Testis (tissue), 3 donors: ENCODE measurements around the gene ARID1B. TPM values are rescaled to one million over a fixed set of nuclear protein-coding genes. Genes with fewer than 3 reads are reported as not detected.

Experiments
- DNase-seq: peaks from one replicate; pipeline ENCODE4 v3.0.0-alpha.2; 2019
- H3K27ac ChIP-seq, 2 donors: fragments of 200-600 bp; sonication (generic); one replicate each; pipeline ENCODE4 v1.5.1; 2019
- H3K27me3 ChIP-seq: fragments of 200-600 bp; sonication (generic); one replicate; pipeline ENCODE4 v1.5.1; 2019
- H3K36me3 ChIP-seq: fragments of 200-600 bp; sonication (generic); one replicate; pipeline ENCODE4 v1.5.1; 2017; ENCODE audit warnings: low read depth; ENCODE audit errors: missing control alignments
- H3K4me1 ChIP-seq: fragments of 200-600 bp; sonication (generic); one replicate; pipeline ENCODE4 v1.5.1; 2019
- H3K4me3 ChIP-seq, 2 donors: fragments of 200-600 bp; sonication (generic); one replicate each; pipeline ENCODE4 v1.5.1; 2017 to 2019
- H3K9me3 ChIP-seq: fragments of 200-600 bp; sonication (generic); one replicate; pipeline ENCODE4 v1.5.1; 2017
- POLR2A ChIP-seq: fragments of 450-650 bp; IDR thresholded peaks from one replicate; pipeline ENCODE4 v1.6.1; 2017; ENCODE audit warnings: antibody characterized with exemption, mild to moderate bottlenecking, moderate library complexity
- WGBS, 2 donors: methylation state at CpG; one replicate each; pipeline ENCODE4 v1.1.5; 2018; 5-methylcytosine and 5-hydroxymethylcytosine counted together
- intact Hi-C: fragments of 100-400 bp; cut with DNase I; formaldehyde crosslinking; loops from one replicate; pipeline ENCODE4 v1.15.1; 2023; ENCODE audit warnings: low total_unique reads
- polyA plus RNA-seq: library from polyadenylated mRNA; stranded (reverse); fragments of 350-450 nt; fragmentation: Illumina TruSeq; extraction: RNeasy Lipid Tissue Mini Kit (QIAGEN cat#74804); gene quantifications from one replicate; pipeline ENCODE4 v1.2.3, GENCODE V29; 2014; ENCODE audit warnings: low read depth, low replicate concordance; ENCODE audit not compliant: insufficient read depth
- total RNA-seq, 2 donors: library from RNA; depleted of rRNA; stranded (reverse); fragments of >200 nt; gene quantifications; one replicate each; pipeline ENCODE4 v1.2.3, GENCODE V29; 2016
- TF ChIP-seq, protein P1 (sequence below), 3 experiments: fragments of 450-650 bp in 2 of 3; fragments of 200-600 bp in 1 of 3; sonication (generic) in 1 of 3; IDR thresholded peaks; one replicate each; pipeline ENCODE4 v1.5.1; 2016 to 2019; ENCODE audit warnings: antibody characterized with exemption in 3 of 3, mild to moderate bottlenecking in 2 of 3, moderate library complexity in 1 of 3

ARID1B gene
- total and polyA plus RNA-seq, 3 donors from 2014 or later, result 26.2 to 126 (median 103) TPM

DNA sequence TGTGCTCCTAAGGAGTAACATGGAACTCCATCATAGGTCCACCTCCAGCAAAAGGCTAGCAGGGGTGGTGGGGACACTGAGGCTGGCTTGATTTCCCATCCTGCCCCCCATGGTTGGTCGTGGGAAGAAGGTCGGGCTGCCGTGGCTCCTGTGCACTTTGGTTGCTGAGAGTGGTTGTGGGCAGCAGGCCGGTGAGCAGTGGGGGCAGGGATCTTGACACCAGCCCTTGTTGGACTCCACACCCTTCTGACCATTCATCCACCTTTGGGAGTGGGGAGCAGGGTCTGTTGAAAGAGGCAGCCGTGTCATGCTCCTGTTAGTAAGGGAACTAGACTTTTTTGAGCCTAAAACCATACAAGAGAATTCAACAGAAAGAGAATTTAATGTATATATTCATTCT, 175.2 kb downstream of the ARID1B start:
- no peak for DNase-seq
- H3K4me1 ChIP-seq, result peaks cover 10% of the 10 kb centered on the region
- no peak overlapping the region for H3K27ac ChIP-seq
- H3K36me3 ChIP-seq, result no peaks in the 10 kb centered on the region
- 92 to 100% methylated on average over 5 of the region's 5 CpGs for WGBS, 2 donors
- no peaks in the 10 kb centered on the region for H3K9me3 ChIP-seq
- intact Hi-C loops, result no loop called here
- TF ChIP-seq, protein P1, sequence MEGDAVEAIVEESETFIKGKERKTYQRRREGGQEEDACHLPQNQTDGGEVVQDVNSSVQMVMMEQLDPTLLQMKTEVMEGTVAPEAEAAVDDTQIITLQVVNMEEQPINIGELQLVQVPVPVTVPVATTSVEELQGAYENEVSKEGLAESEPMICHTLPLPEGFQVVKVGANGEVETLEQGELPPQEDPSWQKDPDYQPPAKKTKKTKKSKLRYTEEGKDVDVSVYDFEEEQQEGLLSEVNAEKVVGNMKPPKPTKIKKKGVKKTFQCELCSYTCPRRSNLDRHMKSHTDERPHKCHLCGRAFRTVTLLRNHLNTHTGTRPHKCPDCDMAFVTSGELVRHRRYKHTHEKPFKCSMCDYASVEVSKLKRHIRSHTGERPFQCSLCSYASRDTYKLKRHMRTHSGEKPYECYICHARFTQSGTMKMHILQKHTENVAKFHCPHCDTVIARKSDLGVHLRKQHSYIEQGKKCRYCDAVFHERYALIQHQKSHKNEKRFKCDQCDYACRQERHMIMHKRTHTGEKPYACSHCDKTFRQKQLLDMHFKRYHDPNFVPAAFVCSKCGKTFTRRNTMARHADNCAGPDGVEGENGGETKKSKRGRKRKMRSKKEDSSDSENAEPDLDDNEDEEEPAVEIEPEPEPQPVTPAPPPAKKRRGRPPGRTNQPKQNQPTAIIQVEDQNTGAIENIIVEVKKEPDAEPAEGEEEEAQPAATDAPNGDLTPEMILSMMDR (IDR thresholded peaks at IDR 0.05), result no peak
- TF ChIP-seq POLR2A, result no peak
- H3K4me3 ChIP-seq, result no peak overlapping the region
- H3K27me3 ChIP-seq, result no peaks in the 10 kb centered on the region

DNA sequence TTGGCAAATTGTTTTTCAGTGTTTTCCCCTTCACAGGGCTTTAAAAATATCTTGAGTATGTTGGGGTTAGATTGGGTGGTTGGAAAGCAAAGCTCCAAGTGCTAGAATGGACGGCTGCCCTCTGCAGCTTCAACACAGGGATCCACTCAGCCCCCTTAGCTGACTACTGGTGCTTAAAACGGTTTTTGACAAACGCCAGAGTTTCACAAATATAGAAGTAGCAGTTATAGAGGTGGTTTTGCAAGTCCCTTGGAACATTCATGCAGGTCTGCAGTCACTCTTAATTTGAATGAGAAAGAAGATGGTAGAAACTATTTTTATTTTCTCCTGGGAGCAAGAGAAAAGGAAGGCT, 175.9 kb downstream of the ARID1B start:
- DNase-seq, result no peak
- intact Hi-C loops, result no loop called here
- WGBS, 2 donors, result 60 to 80% methylated on average over 3 of the region's 3 CpGs
- Histone ChIP-seq H3K4me3 (no peak overlapping the region), H3K27ac (no peak overlapping the region), H3K9me3 (no peaks in the 10 kb centered on the region), H3K4me1 (peaks cover 10% of the 10 kb centered on the region), H3K36me3 (no peaks in the 10 kb centered on the region), H3K27me3 (no peaks in the 10 kb centered on the region)
- TF ChIP-seq, protein P1 (IDR thresholded peaks at IDR 0.05), result no peak
- TF ChIP-seq POLR2A, result no peak

DNA sequence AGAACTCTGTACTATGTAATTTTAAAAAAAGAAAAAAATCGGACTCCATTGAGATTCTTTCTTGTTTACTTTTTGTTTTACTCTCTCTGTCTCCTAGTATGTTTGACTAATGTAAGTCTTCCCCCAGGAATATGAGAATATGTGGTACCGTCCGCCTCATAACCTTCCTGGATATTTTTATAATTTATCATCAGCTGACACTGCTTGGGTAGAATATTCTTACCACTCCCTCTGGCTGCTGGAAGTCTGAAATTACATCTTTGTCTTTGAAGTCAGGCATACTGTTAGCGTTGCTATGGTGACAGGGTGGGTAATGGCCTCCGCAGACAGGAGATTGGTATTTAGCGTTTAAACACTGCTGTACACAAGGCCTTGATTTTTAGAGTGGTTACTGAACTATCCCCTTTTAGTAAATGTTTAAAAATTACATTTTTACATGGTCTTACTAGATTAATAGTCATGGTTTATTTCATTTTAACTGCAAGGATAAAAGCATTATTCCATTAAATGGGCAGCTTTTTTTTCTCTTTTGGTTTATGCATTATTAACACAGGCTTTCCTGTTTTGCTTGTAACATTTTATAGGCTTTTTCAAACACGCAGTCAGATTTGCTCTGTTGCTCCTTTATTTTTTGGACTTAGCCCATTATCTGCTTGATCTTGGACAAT, 176.4 kb downstream of the ARID1B start:
- no peak overlapping the region for H3K27ac ChIP-seq
- no peaks in the 10 kb centered on the region for H3K36me3 ChIP-seq

DNA sequence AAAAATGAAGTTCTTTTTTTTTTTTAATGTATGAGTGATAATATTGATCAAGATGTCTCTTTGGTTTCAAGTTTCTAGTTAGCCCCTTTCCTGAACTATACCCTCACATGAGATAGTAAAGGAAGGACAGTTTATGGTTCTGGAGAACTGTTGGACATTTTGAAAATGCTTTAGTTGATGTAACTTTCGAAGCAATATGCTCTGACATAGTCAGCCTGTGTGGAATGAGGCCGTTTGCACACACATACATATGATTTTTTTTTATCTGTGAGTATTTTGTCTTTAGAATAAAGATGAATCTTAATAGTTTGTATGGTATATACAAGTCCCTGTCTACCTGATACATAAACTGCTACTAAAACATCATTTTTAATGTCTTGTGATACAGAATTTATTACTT, 177.0 kb downstream of the ARID1B start:
- no peak for DNase-seq
- Histone ChIP-seq H3K4me3 (no peak overlapping the region), H3K36me3 (no peaks in the 10 kb centered on the region), H3K4me1 (peaks cover 10% of the 10 kb centered on the region), H3K9me3 (no peaks in the 10 kb centered on the region), H3K27me3 (no peaks in the 10 kb centered on the region), H3K27ac (no peak overlapping the region)
- intact Hi-C loops, result no loop called here
- WGBS, 2 donors, result 67 to 80% methylated on average over 2 of the region's 2 CpGs
- TF ChIP-seq POLR2A, result no peak
- TF ChIP-seq, protein P1 (IDR thresholded peaks at IDR 0.05), result no peak

More for the DNA sequence above, 176.4 kb downstream of the ARID1B start:
- Histone ChIP-seq H3K9me3 (no peaks in the 10 kb centered on the region), H3K4me3 (no peak overlapping the region), H3K27me3 (no peaks in the 10 kb centered on the region), H3K4me1 (peaks cover 10% of the 10 kb centered on the region)
- TF ChIP-seq, protein P1 (IDR thresholded peaks at IDR 0.05), result peak in 2 of 3 experiments; percentile 7 to 24
- TF ChIP-seq POLR2A, result no peak
- DNase-seq, result no peak
- 46 to 49% methylated on average over 7 of the region's 7 CpGs for WGBS, 2 donors
- intact Hi-C loops, result no loop called here

DNA sequence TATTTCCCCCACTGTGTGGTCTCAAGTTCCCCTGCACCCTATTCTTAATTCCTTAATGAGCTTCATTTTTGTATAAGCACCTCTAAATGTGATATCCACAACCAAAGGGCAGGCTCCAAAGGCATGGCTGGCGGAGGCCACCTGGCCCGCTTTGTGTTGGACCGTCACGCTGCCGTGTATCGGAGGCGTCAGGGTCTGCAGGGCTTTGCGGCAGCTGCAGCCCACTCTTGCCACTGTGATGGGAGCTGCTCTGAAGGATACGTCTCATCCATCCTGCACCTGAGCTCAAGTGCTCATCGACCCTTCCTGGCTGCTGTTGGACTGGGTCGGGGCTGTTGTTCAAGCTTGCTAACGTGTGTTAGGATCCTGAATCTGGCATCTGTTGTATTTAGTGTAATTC, 177.6 kb downstream of the ARID1B start:
- WGBS, 2 donors, result 76 to 96% methylated on average over 8 to 12 of the region's 12 CpGs
- Histone ChIP-seq H3K4me1 (peaks cover 10% of the 10 kb centered on the region), H3K9me3 (no peaks in the 10 kb centered on the region), H3K4me3 (no peak overlapping the region), H3K27me3 (no peaks in the 10 kb centered on the region), H3K36me3 (no peaks in the 10 kb centered on the region), H3K27ac (no peak overlapping the region)
- DNase-seq, result no peak
- TF ChIP-seq, protein P1 (IDR thresholded peaks at IDR 0.05), result no peak
- TF ChIP-seq POLR2A, result no peak
- intact Hi-C loops, result no loop called here
